H9 (cell line): Measurements from ENCODE around the gene CTNNAL1. TPM values are rescaled to one million over a fixed set of nuclear protein-coding genes. Genes with fewer than 3 reads are reported as not detected.

Source experiments
- DNase-seq: peaks from one replicate; pipeline ENCODE4 v3.0.0-alpha.2; 2017
- H2AFZ ChIP-seq: one replicate; pipeline ENCODE4 v1.6.1; 2013; ENCODE audit warnings: mild to moderate bottlenecking, low read length, control low read depth, moderate library complexity
- H2AK5ac ChIP-seq: 2 replicates; pipeline ENCODE4 v1.6.1; 2013; ENCODE audit warnings: low read length, control low read depth, mixed read lengths; ENCODE audit not compliant: insufficient read length
- H2BK120ac ChIP-seq: one replicate; pipeline ENCODE4 v1.6.1; 2013; ENCODE audit warnings: low read depth, mild to moderate bottlenecking, low read length, control low read depth, inconsistent platforms; ENCODE audit not compliant: poor library complexity, severe bottlenecking
- H2BK12ac ChIP-seq: 2 replicates; pipeline ENCODE4 v1.6.1; 2013; ENCODE audit warnings: low read length, control low read depth, mixed read lengths, low read depth; ENCODE audit not compliant: insufficient read length
- H2BK15ac ChIP-seq: 2 replicates; pipeline ENCODE4 v1.6.1; 2013; ENCODE audit warnings: low read depth, low read length, control low read depth
- H2BK20ac ChIP-seq: one replicate; pipeline ENCODE4 v1.6.1; 2013; ENCODE audit warnings: low read depth, mild to moderate bottlenecking, low read length, control low read depth, inconsistent platforms; ENCODE audit not compliant: poor library complexity, severe bottlenecking
- H2BK5ac ChIP-seq: 2 replicates; pipeline ENCODE4 v1.6.1; 2013; ENCODE audit warnings: low read length, control low read depth, mixed read lengths; ENCODE audit not compliant: insufficient read length
- H3K14ac ChIP-seq: 2 replicates; pipeline ENCODE4 v1.6.1; 2013; ENCODE audit warnings: low read length, control low read depth; ENCODE audit not compliant: insufficient read depth
- H3K18ac ChIP-seq: 2 replicates; pipeline ENCODE4 v1.6.1; 2013; ENCODE audit warnings: low read depth, mild to moderate bottlenecking, mixed read lengths, low read length, control low read depth; ENCODE audit not compliant: insufficient read length
- H3K23ac ChIP-seq: 2 replicates; pipeline ENCODE4 v1.6.1; 2013; ENCODE audit warnings: low read length, control low read depth, mixed read lengths, low read depth; ENCODE audit not compliant: insufficient read length
- H3K23me2 ChIP-seq: 2 replicates; pipeline ENCODE4 v1.6.1; 2013; ENCODE audit warnings: low read depth, mild to moderate bottlenecking, mixed read lengths, low read length, control low read depth; ENCODE audit not compliant: insufficient read length, poor library complexity, severe bottlenecking
- H3K27ac ChIP-seq: 2 replicates; pipeline ENCODE4 v1.5.1; 2013; ENCODE audit warnings: low read length, control low read depth, mixed read lengths, low read depth; ENCODE audit not compliant: insufficient read length
- H3K27me3 ChIP-seq: 2 replicates; pipeline ENCODE4 v1.6.1; 2013; ENCODE audit warnings: low read length, control low read depth, inconsistent platforms; ENCODE audit not compliant: insufficient read depth
- H3K4ac ChIP-seq: 2 replicates; pipeline ENCODE4 v1.6.1; 2013; ENCODE audit warnings: low read depth, mild to moderate bottlenecking, control low read depth, inconsistent platforms, low read length, moderate library complexity
- H3K4me1 ChIP-seq: 2 replicates; pipeline ENCODE4 v1.6.1; 2013; ENCODE audit warnings: low read length, control low read depth, inconsistent platforms; ENCODE audit not compliant: insufficient read depth
- H3K4me2 ChIP-seq: 2 replicates; pipeline ENCODE4 v1.6.1; 2013; ENCODE audit warnings: low read length, control low read depth, mixed read lengths; ENCODE audit not compliant: insufficient read length, insufficient read depth
- H3K56ac ChIP-seq: 2 replicates; pipeline ENCODE4 v1.6.1; 2013; ENCODE audit warnings: low read depth, mild to moderate bottlenecking, mixed read lengths, low read length, control low read depth; ENCODE audit not compliant: insufficient read length
- H3K79me1 ChIP-seq: 2 replicates; pipeline ENCODE4 v1.6.1; 2013; ENCODE audit warnings: low read depth, mild to moderate bottlenecking, moderate library complexity, low read length, control low read depth, inconsistent platforms; ENCODE audit not compliant: insufficient read depth, poor library complexity, severe bottlenecking
- H3K79me2 ChIP-seq: 2 replicates; pipeline ENCODE4 v1.6.1; 2013; ENCODE audit warnings: low read length, control low read depth, inconsistent platforms; ENCODE audit not compliant: insufficient read depth
- H3K9ac ChIP-seq: 2 replicates; pipeline ENCODE4 v1.6.1; 2013; ENCODE audit warnings: low read length, control low read depth, mixed read lengths; ENCODE audit not compliant: insufficient read length; ENCODE audit errors: extremely low read depth
- H3K9me3 ChIP-seq: one replicate; pipeline ENCODE4 v1.6.1; 2013; ENCODE audit warnings: low read depth, low read length, inconsistent platforms; ENCODE audit not compliant: control insufficient read depth
- H3T11ph ChIP-seq: one replicate; pipeline ENCODE4 v1.6.1; 2013; ENCODE audit warnings: mild to moderate bottlenecking, low read length, control low read depth, inconsistent platforms
- H4K20me1 ChIP-seq: one replicate; pipeline ENCODE4 v1.6.1; 2013; ENCODE audit not compliant: control insufficient read depth, insufficient read length, insufficient read depth
- H4K5ac ChIP-seq: 2 replicates; pipeline ENCODE4 v1.6.1; 2013; ENCODE audit warnings: low read depth, mild to moderate bottlenecking, mixed read lengths, low read length, control low read depth; ENCODE audit not compliant: insufficient read length
- H4K8ac ChIP-seq: replicated peaks from 2 replicates; pipeline ENCODE4 v1.6.1; 2013; ENCODE audit warnings: low read length, control low read depth, mixed read lengths, low read depth; ENCODE audit not compliant: insufficient read length
- H4K91ac ChIP-seq: 2 replicates; pipeline ENCODE4 v1.6.1; 2013; ENCODE audit warnings: low read depth, mild to moderate bottlenecking, moderate library complexity, mixed read lengths, low read length, control low read depth; ENCODE audit not compliant: insufficient read length
- H3K27ac Mint-ChIP-seq, 3 experiments: 2 replicates in 2 of 3; 3 replicates in 1 of 3; pipeline ENCODE4 v1.8.0; 2020 to 2021; ENCODE audit warnings: mixed read lengths in 3 of 3, mild to moderate bottlenecking in 1 of 3, moderate library complexity in 1 of 3
- H3K27me3 Mint-ChIP-seq: 2 replicates; pipeline ENCODE4 v1.8.0; 2021; ENCODE audit warnings: low read depth, mild to moderate bottlenecking, moderate library complexity, mixed read lengths
- H3K36me3 Mint-ChIP-seq, 3 experiments: 2 replicates in 2 of 3; 3 replicates in 1 of 3; pipeline ENCODE4 v1.8.0; 2020 to 2021; ENCODE audit warnings: low read depth in 3 of 3, mixed read lengths in 3 of 3; ENCODE audit not compliant: insufficient read depth in 1 of 3
- H3K4me1 Mint-ChIP-seq, 2 experiments: 2 replicates each; pipeline ENCODE4 v1.8.0; 2020; ENCODE audit warnings: mixed read lengths in 2 of 2
- H3K4me3 Mint-ChIP-seq, 2 experiments: 2 replicates in 1 of 2; 3 replicates in 1 of 2; pipeline ENCODE4 v1.8.0; 2020 to 2021; ENCODE audit warnings: mild to moderate bottlenecking in 2 of 2, mixed read lengths in 2 of 2, moderate library complexity in 1 of 2
- H3K9me3 Mint-ChIP-seq, 2 experiments: 2 replicates in 1 of 2; 3 replicates in 1 of 2; pipeline ENCODE4 v1.8.0; 2020; ENCODE audit warnings: mild to moderate bottlenecking in 2 of 2, mixed read lengths in 2 of 2, moderate library complexity in 1 of 2
- CTCF ChIP-seq: fragments of 200-600 bp; sonication (generic); conservative IDR thresholded peaks from 3 replicates; pipeline ENCODE4 v1.8.0; 2021; ENCODE audit warnings: antibody characterized with exemption, mild to moderate bottlenecking
- WGBS: extraction: QIAGEN DNeasy Blood & Tissue Kit; methylation state at CpG from one replicate; pipeline ENCODE4 v1.1.7; 2013; ENCODE audit warnings: missing lambda C conversion rate, low lambda C conversion rate, mixed read lengths; ENCODE audit not compliant: insufficient read length; ENCODE audit errors: extremely low coverage; 5-methylcytosine and 5-hydroxymethylcytosine counted together
- total RNA-seq: library from RNA; stranded (reverse); gene quantifications from 2 replicates; pipeline ENCODE4 v1.2.1, GENCODE V29; 2021

Gene CTNNAL1
- total RNA-seq, 1 experiment from 2014 or later, result 52.9 TPM

- Histone ChIP-seq H3K23me2 (peaks cover 10% of the 10 kb centered on the region), H3K9ac (peak within 1 kb of the TSS; percentile 84), H3K79me2 (peaks cover 11% of the 10 kb centered on the region), H2BK12ac (no peak within 1 kb of the TSS), H3T11ph (no peak within 1 kb of the TSS), H2AFZ (no peak within 1 kb of the TSS), H3K4ac (no peak within 1 kb of the TSS), H2BK20ac (no peak within 1 kb of the TSS), H3K18ac (peak within 1 kb of the TSS; percentile 44), H3K9me3 (no peaks in the 10 kb centered on the region), H3K23ac (no peak within 1 kb of the TSS), H2BK120ac (no peak within 1 kb of the TSS), H3K4me2 (peak within 1 kb of the TSS; percentile 83), H3K79me1 (no peaks in the 10 kb centered on the region), H2AK5ac (no peak within 1 kb of the TSS), H4K5ac (no peak within 1 kb of the TSS), H3K27me3 (no peaks in the 10 kb centered on the region), H4K20me1 (no peaks in the 10 kb centered on the region), H3K4me1 (peaks cover 6% of the 10 kb centered on the region), H3K56ac (no peak within 1 kb of the TSS), H4K91ac (no peak within 1 kb of the TSS), H3K14ac (peak within 1 kb of the TSS; percentile 59; the same call in 1 of the 2 replicates), H2BK15ac (no peak within 1 kb of the TSS), H3K27ac (no peak within 1 kb of the TSS), H2BK5ac (no peak within 1 kb of the TSS), H4K8ac (no peak within 1 kb of the TSS)
- no CpG with 5 or more reads among the region's 47 CpGs for WGBS
- peak within 1 kb of the TSS; percentile 95 to 99 for H3K4me3 Mint-ChIP-seq
- no peaks in the 10 kb centered on the region for H3K9me3 Mint-ChIP-seq
- peak within 1 kb of the TSS; percentile 98 to 99 (median 98) for H3K27ac Mint-ChIP-seq
- H3K27me3 Mint-ChIP-seq, result no peaks in the 10 kb centered on the region
- peaks cover 12 to 15% of the 10 kb centered on the region in 2 experiments for H3K4me1 Mint-ChIP-seq
- DNase-seq, result peak; percentile 81
- H3K36me3 Mint-ChIP-seq, result peaks cover 2 to 12% (median 8%) of the 10 kb centered on the region in 3 experiments; a peak in 5 of 7 replicates
- no peak for TF ChIP-seq CTCF
Measured at GRCh38 chr9:108934323-108934893, 78.9 kb downstream of the CTNNAL1 start, which contains the start of gene ABITRAM. Gene ABITRAM (plus strand): TSS chr9:108934400. CDS start chr9:108934487, 87 bp downstream.
